Ureter (tissue), 1 donor: ENCODE measurements around the gene MGAT4D. TPM values are rescaled to one million over a fixed set of nuclear protein-coding genes. Genes with fewer than 3 reads are reported as not detected.
"Not testable (repeated sequence)": the region's sequence is repeated elsewhere in the genome, so short reads cannot be mapped to it uniquely, and the experiment has no call there.

ENCODE experiments used
- DNase-seq: peaks from one replicate; pipeline ENCODE4 v3.0.0-alpha.2; 2020; ENCODE audit warnings: low spot score
- total RNA-seq: library from RNA; stranded (reverse); gene quantifications from one replicate; pipeline ENCODE4 v1.2.4, GENCODE V29; 2023
- donor health status: DM: yes; HTN: yes; CAD: no.

MGAT4D gene
- not detected for total RNA-seq

DNA sequence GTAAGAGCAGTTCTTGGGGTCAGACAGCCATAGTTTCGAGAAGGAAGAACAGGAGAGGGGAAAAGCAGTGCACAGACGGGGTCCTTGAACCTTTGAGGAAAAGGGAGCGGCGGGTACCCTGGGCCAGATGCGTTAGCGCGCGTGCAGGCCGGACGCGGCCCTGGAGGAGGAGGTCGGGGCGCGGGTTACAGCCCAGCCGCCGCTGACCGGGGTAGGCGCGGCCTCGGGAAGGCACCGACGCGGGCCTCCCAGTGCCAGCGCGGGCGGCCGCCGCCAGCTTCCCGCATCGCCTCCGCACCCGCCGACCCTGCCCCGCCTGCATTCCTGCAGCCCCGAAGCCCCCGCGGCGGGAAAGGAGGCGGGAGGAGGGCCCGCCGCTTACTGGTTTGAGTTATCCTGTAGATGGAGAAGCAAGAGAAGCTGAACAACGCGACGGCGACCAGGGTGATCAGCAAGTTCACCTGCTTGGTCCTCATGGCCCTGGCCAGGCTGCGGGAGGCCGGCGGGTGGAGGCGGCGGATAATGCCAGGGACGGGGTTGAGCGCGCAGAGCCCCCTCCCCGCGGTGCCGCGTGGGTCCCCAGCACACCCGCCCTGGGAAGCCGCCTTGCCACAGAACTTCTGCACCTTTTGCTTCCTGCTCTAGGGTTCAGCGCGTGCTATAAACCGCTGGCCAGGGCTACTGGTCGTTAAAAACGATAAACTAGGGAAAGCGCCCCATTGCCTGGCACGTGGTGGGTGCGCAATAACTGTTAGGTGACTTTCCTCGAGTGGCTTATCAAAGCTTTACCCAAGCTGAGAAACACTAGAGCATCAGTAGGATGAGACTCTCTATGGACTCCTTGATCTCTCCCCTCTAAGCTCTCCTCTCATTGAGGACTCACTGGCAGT lies at the start of gene MGAT4D:
MGAT4D (minus strand) TSS at position 547 of the 890 bp plus-strand sequence; CDS start at position 476, 71 bp downstream.
- no peak for DNase-seq

DNA sequence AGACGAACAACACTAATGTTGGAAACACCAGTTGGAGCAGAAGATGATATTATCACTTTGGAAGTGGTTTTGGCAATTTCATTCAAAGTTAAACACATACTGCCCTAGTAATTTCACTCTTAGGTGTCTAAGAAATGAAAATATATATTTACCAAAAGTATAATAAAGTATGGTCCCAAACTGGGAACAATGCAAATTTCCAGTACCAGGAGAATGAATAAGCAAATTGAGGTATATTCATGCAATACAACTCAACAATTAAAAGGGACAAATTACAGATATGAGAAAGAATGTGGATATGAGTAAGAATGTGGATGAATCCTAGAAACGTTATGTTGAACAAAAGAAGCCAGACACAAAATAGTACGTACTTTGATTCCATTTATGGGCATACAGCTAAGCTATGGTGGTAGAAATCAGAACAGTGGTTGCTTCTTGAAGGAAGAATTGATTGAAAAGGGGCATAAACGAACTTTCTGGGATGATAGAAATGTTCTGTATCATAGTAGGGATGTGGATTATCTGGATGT lies 35.9 kb upstream of the MGAT4D start:
- DNase-seq = no peak

DNA sequence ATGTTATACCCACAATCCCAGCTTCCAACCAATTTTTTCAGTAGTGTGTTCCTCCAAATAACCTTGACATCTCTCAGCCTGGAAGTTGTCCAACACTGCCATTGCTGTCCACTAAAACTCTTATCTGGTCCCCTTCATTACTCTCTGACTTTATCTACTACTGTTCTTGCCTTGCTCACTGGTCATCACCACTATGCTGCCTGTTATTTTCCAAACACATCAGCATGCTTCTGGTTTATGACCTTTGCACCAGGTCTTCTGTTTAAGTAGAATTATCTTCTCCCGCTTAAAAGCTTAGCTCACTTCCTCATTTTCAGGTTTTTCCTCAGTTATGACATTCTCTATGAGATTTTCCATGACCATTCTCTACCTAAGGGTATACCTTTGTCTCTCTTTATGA lies 31.3 kb upstream of the MGAT4D start:
- DNase-seq = no peak

DNA sequence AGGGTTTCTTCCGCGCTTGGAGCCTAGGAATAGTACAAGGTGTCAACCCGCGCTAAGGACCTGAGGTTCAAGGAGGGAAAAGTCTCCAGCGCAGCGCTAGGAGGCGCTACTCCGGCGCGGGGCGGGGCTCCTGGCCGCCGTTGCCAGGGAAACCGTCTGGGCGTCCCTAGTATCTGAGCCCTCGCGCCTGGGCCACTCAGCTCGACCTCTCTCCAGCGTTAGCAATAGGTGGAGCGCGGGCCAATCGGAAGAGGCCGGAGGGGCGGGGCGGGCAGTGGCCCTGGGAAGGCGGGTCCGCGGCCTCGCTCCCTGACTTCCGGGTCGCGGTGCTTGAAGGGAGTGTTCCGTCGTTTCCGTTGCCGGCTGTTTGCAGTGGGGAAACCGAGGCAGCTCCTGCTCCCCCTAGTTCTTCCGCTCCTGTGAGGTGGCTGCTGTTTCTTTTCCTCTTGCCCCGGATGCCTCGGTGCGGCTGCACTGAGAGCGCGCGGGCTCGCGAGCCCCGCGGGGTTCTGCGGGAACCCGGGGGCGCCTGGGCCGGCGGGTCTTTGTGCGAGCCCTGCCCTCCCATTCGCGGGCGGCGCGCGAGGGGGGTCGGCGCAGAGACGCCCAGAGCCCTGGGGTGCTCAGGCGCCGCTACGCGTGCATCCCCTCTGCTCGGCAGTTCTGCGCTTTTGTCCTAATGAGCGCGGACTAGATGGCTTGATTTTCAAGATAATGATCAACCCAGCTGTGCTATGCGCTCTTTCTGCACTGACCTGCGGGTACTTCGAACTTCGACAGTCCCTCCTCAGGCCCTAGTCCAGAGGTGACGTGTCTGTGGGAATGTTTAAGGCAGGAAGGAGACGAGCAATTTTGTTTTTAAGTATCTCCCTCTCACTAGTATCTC lies 26.0 kb upstream of the MGAT4D start, which contains the start of gene ELMOD2:
ELMOD2 (plus strand) TSS at position 312 of the 886 bp plus-strand sequence. CDS start 1,261 bp downstream, outside the sequence.
- peak; percentile 99 for DNase-seq

DNA sequence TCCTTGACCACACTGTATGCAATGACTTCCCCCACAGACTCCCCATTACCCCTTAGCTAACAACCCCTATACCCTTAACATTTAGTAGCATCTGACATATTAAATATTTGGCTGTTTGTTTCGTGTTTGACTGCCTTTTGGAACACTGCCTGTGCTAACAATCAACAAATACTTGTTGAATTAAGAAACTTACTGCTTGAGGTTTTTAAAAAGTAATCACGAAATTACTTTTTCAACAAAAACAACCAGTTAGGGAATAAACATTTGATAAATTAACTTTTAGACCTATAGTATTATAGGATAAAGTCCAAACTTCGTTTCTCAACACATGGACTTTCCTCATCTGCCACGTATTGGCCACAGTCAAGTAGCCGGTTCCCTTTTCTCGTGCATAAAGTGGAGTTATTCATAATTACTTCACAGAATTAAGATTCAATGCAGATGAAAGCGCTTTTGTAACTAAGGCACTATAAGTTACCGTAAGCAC lies 25.3 kb upstream of the MGAT4D start:
- no peak for DNase-seq

DNA sequence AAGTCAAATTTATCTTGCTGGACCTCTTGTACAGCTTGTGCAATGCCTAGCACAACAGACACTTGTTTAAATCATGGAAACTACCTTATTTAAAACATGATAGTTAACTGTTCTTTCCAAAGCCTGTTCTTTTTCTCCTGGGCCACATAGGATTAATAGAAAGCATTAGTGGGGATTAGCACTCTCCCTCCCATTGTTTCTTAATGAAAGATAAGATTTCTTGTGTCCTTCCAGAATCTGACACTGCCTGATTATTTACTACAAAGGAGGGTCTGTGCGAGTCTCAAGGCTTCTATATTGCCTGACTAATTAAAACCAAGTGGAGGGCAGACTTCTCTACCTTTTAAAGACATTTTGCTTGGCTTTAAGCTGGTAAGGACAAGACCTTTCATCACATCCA lies 17.3 kb upstream of the MGAT4D start:
- no peak for DNase-seq

DNA sequence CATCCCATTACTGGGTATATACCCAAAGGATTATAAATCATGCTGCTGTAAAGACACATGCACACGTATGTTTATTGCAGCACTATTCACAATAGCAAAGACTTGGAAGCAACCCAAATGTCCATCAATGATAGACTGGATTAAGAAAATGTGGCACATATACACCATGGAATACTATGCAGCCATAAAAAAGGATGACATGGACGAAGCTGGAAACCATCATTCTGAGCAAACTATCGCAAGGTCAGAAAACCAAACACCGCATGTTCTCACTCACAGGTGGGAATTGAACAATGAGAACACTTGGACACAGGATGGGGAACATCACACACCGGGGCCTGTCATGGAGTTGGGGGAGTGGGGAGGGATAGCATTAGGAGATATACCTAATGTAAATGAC lies 15.7 kb upstream of the MGAT4D start:
- DNase-seq = not testable (repeated sequence)

DNA sequence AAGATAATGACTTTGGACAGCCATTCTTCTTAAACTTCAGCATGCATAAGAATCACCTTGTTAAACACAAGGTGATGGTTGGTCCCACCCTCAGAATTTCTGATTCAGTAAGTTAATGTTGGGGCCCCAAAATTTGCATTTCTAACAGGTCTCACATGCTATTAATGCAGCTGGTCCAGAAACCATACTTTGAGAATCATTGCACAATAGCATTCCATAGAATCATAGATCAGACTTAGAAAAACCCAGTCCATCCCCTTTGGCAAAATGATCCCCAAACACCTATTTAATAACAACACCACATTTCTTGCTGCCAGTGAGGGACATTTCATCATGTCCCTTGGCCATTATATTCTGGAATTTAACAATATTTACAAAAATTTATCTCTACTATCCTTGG lies 6.2 kb upstream of the MGAT4D start:
- DNase-seq = no peak

DNA sequence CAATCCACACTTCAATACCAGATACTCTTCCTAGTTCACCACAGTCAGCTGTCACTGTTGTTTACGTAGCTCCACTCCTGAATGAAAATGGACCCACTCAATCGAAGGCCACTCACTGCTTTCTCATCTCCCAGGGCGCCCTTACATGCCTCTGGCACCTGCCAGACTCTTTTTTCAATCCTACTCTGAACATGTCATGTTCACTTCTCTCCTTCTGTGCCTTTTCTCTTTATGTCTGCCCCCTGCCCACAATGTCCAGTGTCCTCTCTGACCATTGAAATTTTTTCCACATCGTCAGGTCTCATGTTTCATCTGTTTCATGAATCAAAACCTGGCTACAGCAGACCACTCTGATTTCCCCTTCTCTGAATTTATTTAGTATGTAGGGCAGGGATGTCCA lies 1.3 kb upstream of the MGAT4D start:
- DNase-seq = no peak

DNA sequence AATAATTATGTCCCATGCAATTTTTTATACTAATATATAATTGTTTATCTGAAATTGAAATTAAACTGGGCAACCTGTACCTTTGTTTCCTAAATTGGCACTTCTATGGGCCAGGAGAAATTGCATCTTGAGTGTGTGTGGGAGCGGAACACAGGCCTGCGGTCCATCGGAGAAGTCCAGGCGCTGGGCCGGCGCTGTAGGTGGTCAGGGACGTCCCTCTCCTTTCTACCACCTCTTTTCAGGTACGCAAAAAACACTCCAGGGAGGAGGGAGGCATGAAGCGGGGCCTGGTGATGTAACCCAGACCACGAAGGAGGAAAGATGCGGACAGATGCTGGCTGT lies 717 bp downstream of the MGAT4D start:
- DNase-seq = no peak

DNA sequence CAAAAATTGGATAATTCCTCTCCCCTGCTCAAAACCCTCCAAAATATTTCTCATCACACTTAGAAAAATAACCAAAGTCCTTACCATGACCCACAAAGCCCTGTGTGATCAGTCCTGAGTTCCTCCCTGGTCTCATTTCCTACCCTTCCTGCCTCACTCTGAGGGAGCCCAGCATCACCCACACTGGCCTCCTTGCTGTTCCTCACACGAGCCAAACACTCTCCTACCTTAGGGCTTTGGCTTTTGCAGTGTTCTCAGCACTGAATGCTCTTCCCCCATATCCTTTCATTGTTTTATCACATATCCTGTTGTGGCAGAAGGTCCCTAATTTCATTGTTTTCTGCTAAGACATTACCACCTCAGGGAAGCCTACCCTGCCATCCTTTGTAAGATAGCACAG lies 12.2 kb downstream of the MGAT4D start:
- no peak for DNase-seq

DNA sequence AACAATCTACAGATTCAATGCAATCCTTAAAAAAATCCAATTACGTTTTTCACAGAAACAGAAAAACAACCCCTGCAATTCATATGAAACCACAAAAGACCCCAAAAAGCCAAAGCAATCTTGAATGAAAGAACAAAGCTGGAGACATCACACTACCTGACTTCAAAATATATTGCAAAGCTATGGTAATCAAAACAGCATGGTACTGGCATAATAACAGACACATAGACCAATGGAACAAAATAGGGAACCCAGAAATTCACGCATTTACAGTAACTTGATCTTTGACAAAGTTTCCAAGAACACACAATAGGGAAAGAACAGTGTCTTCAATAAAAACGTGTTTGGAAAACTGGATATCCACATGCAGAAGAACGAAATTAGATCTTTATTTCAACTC lies 14.6 kb downstream of the MGAT4D start:
- no peak for DNase-seq

DNA sequence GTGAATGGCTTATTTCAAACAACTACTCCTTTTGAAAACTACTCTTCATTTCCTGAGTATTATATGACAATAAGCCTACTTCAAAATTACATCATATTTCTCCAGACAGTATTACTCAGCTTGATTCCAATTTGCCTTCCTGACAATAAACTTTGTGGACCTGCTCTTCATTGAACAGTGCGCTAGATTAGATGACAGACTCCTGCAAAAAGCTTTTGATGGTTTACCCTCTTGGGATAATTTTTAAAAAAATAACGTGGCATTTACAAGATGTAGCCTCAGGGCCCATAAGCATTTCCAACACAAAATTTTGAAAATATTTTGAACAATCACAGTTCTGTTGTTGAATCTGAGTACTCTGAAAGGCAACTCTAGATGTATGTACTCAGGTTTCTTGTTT lies 25.9 kb downstream of the MGAT4D start:
- DNase-seq = no peak

DNA sequence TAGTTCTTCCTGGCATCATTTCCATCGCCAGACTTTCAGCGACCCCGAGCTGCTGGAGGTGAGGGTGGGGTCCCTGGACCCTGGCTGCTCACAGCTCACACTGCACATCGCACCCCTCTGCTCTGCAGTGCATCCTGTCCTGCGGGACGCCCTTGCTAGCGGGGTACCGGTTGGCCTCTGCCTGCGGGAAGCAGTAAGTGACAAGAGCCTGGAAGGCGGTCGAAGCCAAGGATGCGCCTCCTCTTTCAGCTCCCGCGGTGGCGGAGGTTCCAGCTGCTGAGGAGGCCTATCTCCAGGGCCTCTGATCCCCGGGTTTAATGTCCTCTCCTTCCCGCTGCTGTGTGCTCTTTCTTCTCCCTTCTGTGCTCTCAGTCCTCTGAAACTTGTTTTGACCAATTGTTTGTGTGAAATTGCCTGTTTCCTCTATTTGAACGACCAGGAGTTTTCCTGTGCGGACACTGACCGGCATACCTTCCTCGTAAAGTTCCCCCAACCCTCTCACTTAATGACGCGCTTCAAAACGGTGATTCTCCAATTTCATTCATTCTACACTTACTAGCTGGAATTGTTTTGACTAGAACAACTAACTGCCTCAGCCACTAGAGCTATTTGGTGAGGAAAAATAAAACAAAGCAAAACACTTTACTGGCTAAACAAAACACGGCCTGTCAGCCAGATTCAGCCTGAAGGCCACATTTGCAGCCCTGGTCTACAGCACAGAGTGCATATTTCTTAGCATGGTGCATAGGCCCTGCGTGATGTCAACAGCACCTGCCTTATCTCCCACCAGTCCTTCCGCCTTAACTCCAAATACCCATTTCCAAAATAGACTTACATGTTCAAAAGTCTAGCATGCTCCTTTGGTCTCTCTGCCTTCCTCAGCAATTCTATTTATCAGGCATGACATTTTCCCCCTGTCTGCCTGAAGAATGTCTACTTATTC lies 28.0 kb downstream of the MGAT4D start:
- DNase-seq = no peak

DNA sequence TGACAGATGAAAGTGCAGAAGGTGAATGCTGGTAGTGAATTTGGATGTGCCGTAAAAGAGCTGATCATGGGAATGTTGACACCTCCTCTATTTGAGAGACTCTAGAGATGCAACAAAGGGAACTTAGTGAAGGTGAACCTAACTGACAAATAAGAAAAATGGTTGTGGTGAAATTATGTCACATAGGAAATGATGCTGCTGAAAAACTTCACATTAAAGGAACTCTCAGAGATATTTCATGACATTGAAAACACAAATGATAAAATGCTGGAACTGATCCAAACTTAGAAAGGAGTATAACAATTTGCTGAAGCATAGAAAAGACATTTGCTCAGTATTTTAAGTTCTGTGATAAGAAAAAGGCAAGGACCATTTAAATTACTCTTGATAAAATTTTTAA lies 31.9 kb downstream of the MGAT4D start:
- no peak for DNase-seq

DNA sequence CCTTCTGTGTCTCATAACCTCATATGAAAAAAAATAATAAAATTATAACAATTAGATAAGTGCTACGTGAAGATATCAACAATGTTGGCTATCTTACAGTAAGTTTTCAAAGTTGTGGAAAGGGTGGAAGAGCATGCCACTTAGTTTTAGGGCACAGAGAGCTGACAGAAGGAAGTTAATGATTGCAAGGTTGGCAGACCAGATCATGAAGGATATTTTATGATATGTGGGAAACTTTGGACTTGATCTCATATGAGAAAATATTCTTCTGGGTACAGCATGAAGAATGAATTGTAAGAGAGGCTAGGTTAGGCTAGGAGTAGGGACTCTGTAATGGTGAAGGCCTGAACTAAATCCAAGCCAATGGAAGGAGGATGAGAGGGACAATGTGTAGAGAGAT lies 34.5 kb downstream of the MGAT4D start:
- DNase-seq = no peak

DNA sequence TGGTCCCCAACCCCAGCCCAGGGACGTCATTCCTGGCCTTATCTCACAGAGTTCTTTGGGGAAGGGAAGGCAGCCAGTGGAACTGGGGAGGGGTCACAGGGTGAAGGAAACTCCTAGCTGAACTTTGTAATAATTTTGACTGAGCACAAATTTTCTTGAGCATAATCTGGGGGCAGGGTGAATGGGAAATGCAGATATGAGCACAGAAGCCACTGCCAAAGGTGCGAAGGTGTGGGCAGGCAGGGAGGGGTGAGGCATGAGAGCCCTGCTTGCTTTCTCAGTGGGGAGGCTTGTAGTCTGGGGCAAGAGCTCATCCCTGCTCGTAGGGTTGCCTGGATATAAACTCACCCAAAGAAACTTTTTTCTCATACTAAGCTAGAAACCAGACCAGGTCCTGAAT lies 34.9 kb downstream of the MGAT4D start:
- DNase-seq = no peak

DNA sequence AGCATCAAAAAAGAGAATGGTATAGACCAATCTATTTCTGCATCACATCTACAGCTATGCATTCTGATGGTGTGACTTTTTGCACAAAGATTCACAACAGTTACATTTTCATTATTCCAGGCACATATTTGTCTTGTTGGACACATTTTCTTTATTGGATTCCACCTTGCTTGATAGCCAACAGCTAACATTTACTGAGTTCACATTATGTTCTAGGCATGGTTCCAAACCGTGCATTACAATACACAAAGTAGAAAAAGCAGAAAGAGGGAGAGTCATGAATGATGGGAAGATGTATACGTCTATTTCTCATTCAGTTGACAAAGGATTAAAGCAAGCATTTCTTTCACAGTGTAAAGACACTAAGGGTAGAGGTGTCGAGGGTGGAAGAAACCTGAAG lies 47.7 kb downstream of the MGAT4D start:
- DNase-seq = no peak

DNA sequence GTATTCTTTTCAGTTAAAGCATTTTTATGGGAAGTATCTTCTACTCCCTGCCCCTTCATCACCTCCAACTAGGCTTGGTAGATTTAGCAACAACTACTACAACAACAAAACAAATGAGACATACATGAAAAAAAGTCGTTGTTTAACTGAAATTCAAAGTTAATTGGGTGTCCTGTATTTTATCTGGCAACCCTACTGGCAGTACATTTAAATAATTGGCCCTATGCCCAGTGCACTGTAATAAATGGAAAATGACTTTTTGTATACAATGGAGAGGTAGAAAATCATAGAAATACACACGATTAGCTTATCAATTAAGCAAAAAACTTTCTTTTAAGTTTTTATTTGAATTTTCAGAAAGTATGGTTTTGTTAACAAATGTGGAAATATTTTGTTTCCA lies 49.3 kb downstream of the MGAT4D start:
- no peak for DNase-seq

DNA sequence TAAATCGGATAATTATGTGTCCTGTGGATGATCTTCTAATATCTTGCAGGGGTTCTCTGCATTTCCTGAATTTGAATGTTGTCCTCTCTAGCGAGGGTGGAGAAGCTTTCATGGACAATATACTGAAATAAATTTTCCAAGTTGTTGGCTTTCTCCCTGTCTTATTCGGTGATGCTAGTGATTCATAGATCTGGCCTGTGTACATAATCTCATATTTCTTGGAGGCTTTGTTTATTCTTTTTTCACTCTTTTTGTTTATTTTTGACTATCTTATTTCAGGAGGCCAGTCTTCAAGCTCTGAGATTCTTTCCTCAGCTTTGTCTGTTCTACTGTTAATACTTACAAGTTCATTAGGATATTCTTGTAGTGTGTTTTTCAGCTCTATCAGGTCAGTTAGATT lies 49.9 kb downstream of the MGAT4D start:
- DNase-seq = no peak

DNA sequence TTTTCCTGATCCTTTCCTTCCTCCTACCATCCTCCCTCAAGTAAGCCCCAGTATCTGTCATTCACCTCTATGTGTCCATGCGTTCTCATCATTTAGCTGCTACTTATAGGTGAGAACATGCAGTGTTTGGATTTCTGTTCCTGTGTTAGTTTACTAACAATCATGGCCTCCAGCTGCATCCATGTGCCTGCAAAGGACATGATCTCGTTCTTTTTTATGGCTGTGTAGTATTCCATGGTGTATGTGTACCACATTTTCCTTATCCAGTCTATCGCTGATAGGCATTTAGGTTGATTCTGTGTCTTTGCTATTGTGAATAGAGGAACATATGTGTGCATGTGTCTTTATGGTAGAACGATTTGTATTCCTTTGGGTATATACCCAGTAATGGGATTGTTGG lies 53.7 kb downstream of the MGAT4D start:
- DNase-seq = not testable (repeated sequence)
